ES-I3 (cell line): ENCODE measurements around the gene SRI.

Experiments used
- H3K36me3 ChIP-seq: 2 replicates; pipeline ENCODE4 v1.6.1; 2013; ENCODE audit warnings: mild to moderate bottlenecking, low read length, control low read depth, moderate library complexity; ENCODE audit not compliant: insufficient read depth
- H3K4me1 ChIP-seq: 2 replicates; pipeline ENCODE4 v1.6.1; 2013; ENCODE audit warnings: mild to moderate bottlenecking, control low read depth, low read length; ENCODE audit not compliant: insufficient read depth
- H3K9ac ChIP-seq: 2 replicates; pipeline ENCODE4 v1.6.1; 2013; ENCODE audit warnings: low read depth, mild to moderate bottlenecking, low read length, moderate library complexity
- H3K9me3 ChIP-seq: 2 replicates; pipeline ENCODE4 v1.6.1; 2013; ENCODE audit warnings: mild to moderate bottlenecking, low read length, moderate library complexity; ENCODE audit not compliant: control insufficient read depth, insufficient read depth

The SRI gene

GRCh38 chr7:88215295-88215694 is 4.5 kb downstream of the SRI start:
- no peak overlapping the region for H3K9ac ChIP-seq
- peaks cover 21% of the 10 kb centered on the region for H3K4me1 ChIP-seq
- no peaks in the 10 kb centered on the region for H3K9me3 ChIP-seq
- peaks cover 10% of the 10 kb centered on the region; the same call in 1 of the 2 replicates for H3K36me3 ChIP-seq

GRCh38 chr7:88214456-88214855 is 5.4 kb downstream of the SRI start:
- Histone ChIP-seq H3K9ac (no peak overlapping the region), H3K36me3 (peaks cover 10% of the 10 kb centered on the region; the same call in 1 of the 2 replicates), H3K4me1 (peaks cover 21% of the 10 kb centered on the region), H3K9me3 (no peaks in the 10 kb centered on the region)

DNA sequence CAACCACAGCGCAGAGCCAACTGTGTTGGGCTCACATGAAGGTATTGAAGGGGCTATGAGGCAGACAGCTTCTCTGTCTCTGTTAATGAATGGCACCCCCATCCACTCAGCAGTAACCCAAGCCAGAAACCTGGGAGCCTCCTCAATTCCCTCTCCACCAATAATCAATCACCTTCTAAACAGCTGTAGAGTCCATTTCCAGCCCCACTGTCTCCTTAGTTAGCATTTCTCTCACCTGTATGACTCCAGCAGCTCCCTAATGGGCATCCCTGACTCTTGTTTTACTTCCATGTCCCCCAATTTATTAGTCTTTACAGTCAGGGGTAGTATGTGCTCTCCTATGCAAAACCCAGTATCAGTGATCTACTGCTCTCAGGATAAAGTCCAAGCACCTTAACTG is 6.9 kb downstream of the SRI start:
- H3K36me3 ChIP-seq = peaks cover 14% of the 10 kb centered on the region
- no peak overlapping the region for H3K9ac ChIP-seq
- H3K4me1 ChIP-seq = peaks cover 15% of the 10 kb centered on the region
- no peaks in the 10 kb centered on the region for H3K9me3 ChIP-seq

- Histone ChIP-seq H3K4me1 (no peaks in the 10 kb centered on the region), H3K9ac (no peak overlapping the region), H3K9me3 (no peaks in the 10 kb centered on the region), H3K36me3 (peaks cover 17% of the 10 kb centered on the region)
Observed at GRCh38 chr7:88208521-88208920, 11.3 kb downstream of the SRI start.

DNA sequence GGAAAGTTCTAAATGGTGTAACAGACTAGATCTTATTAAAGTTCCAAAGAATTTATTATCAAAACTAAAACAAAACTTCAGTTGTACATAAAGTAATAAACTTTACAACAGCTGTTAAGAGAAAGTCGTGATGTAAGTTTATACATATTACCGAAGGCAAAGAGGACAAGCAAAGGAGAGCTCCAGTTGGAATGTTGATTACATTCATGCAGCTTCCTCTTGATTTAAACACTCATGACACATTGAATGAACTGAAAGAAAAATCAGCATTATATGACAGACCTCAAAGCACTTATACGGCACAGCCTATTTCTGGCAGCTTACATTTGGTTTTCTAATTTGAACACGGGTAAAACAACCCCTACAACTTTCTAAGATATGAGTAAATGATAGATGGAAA is 13.6 kb downstream of the SRI start:
- Histone ChIP-seq H3K36me3 (peaks cover 10% of the 10 kb centered on the region), H3K4me1 (peaks cover 2% of the 10 kb centered on the region; the same call in 1 of the 2 replicates), H3K9ac (no peak overlapping the region), H3K9me3 (no peaks in the 10 kb centered on the region)

GRCh38 chr7:88205179-88205578 is 14.7 kb downstream of the SRI start:
- Histone ChIP-seq H3K4me1 (peaks cover 8% of the 10 kb centered on the region; the same call in 1 of the 2 replicates), H3K9me3 (no peaks in the 10 kb centered on the region), H3K9ac (no peak overlapping the region), H3K36me3 (peaks cover 10% of the 10 kb centered on the region)

- Histone ChIP-seq H3K9me3 (no peaks in the 10 kb centered on the region), H3K4me1 (peaks cover 8% of the 10 kb centered on the region; the same call in 1 of the 2 replicates), H3K36me3 (peaks cover 10% of the 10 kb centered on the region), H3K9ac (no peak overlapping the region)
Observed at GRCh38 chr7:88204525-88205110, 15.2 kb downstream of the SRI start.

- H3K9me3 ChIP-seq = no peaks in the 10 kb centered on the region
- H3K9ac ChIP-seq = no peak overlapping the region
- H3K4me1 ChIP-seq = peaks cover 8% of the 10 kb centered on the region; the same call in 1 of the 2 replicates
- H3K36me3 ChIP-seq = peaks cover 6% of the 10 kb centered on the region
Observed at GRCh38 chr7:88203401-88203800, 16.4 kb downstream of the SRI start.

DNA sequence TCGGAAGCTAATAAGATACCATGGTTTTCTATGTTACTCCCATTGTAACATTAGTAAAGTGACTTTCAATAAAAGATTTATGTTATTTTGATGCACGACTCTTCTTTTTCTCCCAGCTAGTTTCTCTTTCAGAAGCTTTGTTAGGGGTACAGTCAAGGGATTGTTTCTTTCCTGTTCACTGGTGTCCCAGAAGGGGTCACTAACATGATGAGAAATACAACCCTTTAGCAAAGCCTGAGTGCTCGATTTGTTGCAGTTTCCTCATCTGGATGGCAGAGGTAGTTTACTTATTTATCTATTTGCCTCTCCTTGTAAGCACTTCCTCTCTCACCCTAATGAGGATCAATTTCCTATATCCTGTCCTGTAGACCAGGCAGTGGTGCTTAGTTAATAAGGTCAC is 17.0 kb downstream of the SRI start:
- peaks cover 6% of the 10 kb centered on the region; the same call in 1 of the 2 replicates for H3K36me3 ChIP-seq

DNA sequence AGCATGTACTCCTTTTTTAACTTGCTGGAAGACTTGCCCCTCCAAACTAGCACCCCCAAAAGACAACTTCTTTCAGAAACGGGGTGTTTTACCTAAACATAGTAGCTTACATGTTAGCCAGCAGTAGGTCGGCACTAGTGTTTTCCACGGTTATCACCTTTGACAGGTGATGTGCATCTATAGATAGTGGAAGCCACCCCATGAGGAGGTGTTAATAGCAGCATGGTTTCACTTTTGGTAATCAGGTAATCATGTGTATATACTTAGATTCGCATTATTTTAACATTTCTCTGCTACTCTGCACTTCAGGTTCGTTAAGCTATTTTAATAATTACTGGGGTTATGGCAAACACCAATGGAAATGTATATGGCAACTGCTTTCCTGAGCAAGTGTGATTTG is 17.6 kb downstream of the SRI start:
- H3K36me3 ChIP-seq = peaks cover 4% of the 10 kb centered on the region; the same call in 1 of the 2 replicates
- H3K9ac ChIP-seq = no peak overlapping the region
- no peaks in the 10 kb centered on the region for H3K9me3 ChIP-seq
- H3K4me1 ChIP-seq = peaks cover 8% of the 10 kb centered on the region; the same call in 1 of the 2 replicates

More for the DNA sequence above, 17.0 kb downstream of the SRI start:
- Histone ChIP-seq H3K9me3 (no peaks in the 10 kb centered on the region), H3K9ac (no peak overlapping the region), H3K4me1 (peaks cover 8% of the 10 kb centered on the region; the same call in 1 of the 2 replicates)

GRCh38 chr7:88201305-88201704 is 18.5 kb downstream of the SRI start:
- no peak overlapping the region for H3K9ac ChIP-seq
- H3K4me1 ChIP-seq = peaks cover 8% of the 10 kb centered on the region; the same call in 1 of the 2 replicates
- peaks cover 3% of the 10 kb centered on the region; the same call in 1 of the 2 replicates for H3K36me3 ChIP-seq
- H3K9me3 ChIP-seq = no peaks in the 10 kb centered on the region

GRCh38 chr7:88200789-88201188 is 19.0 kb downstream of the SRI start:
- Histone ChIP-seq H3K4me1 (peaks cover 8% of the 10 kb centered on the region; the same call in 1 of the 2 replicates), H3K36me3 (peaks cover 3% of the 10 kb centered on the region; the same call in 1 of the 2 replicates), H3K9me3 (no peaks in the 10 kb centered on the region), H3K9ac (no peak overlapping the region)

DNA sequence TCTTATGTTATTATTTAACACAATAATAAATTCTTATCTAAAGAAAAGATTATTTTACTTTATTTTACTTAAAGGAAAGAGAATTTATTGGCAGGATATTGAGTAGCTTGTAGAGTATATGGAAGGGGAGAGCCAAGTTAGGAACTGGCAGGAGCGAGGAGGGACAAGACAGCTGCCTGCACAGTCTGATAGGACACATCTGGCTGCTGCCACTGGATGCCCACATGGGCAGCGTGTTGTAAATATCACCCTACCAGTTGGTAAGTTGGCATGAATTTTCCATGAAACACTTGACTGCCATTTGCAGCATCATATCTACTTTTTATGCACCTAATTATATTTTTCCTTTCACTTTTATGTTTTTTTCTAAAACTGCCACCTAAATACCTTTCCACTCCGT is 19.6 kb downstream of the SRI start:
- Histone ChIP-seq H3K9ac (no peak overlapping the region), H3K36me3 (peaks cover 3% of the 10 kb centered on the region; the same call in 1 of the 2 replicates), H3K4me1 (peaks cover 8% of the 10 kb centered on the region; the same call in 1 of the 2 replicates), H3K9me3 (no peaks in the 10 kb centered on the region)

GRCh38 chr7:88191911-88192310 is 27.9 kb downstream of the SRI start:
- Histone ChIP-seq H3K9me3 (no peaks in the 10 kb centered on the region), H3K36me3 (no peaks in the 10 kb centered on the region), H3K9ac (no peak overlapping the region), H3K4me1 (no peaks in the 10 kb centered on the region)

DNA sequence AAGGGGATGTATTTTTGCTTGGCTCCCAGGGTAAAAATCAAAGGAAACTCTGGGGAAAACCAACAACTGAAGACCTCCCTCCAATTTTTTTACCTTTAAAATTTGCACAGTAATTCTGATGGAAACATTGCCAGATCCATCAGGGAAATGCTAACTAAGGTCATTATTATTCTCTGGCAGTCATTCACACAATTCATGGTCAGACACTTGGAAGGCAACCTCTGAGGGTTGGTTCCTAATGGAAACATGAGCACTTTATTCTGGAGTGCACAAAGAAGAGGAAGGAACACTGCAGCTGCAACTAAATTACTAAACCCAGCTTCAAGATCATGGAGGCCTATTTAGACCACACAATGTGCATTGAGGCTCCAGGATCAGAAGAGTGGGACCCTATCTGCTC is 34.2 kb downstream of the SRI start:
- Histone ChIP-seq H3K9me3 (no peaks in the 10 kb centered on the region), H3K36me3 (no peaks in the 10 kb centered on the region), H3K4me1 (peaks cover 16% of the 10 kb centered on the region; the same call in 1 of the 2 replicates), H3K9ac (no peak overlapping the region)
